WTC11 (cell line): ENCODE data around the gene SRR.

Experiments
- CDX4 ChIP-seq: fragments of 250-450 bp; sonication (Bioruptor Pico); IDR thresholded peaks from 2 replicates; pipeline ENCODE4 v1.9.0; 2021; ENCODE audit warnings: moderate library complexity, mild to moderate bottlenecking, inconsistent platforms, borderline replicate concordance
- E2F1 ChIP-seq: sonication (generic); formaldehyde crosslinking; IDR thresholded peaks from 2 replicates; pipeline ENCODE4 v1.8.0; 2022; ENCODE audit warnings: mild to moderate bottlenecking, missing genetic modification reagents
- ESRRA ChIP-seq: sonication (generic); formaldehyde crosslinking; IDR thresholded peaks from 2 replicates; pipeline ENCODE4 v1.8.1; 2022; ENCODE audit warnings: mild to moderate bottlenecking, missing genetic modification reagents, borderline replicate concordance
- FOXK1 ChIP-seq: sonication (generic); formaldehyde crosslinking; IDR thresholded peaks from 2 replicates; pipeline ENCODE4 v1.8.0; 2022; ENCODE audit warnings: mild to moderate bottlenecking, moderate library complexity, missing genetic modification reagents
- OVOL2 ChIP-seq: fragments of 250-450 bp; sonication (Bioruptor Pico); IDR thresholded peaks from 2 replicates; pipeline ENCODE4 v1.9.0; 2021; ENCODE audit warnings: mild to moderate bottlenecking, borderline replicate concordance
- RELA ChIP-seq: sonication (generic); formaldehyde crosslinking; IDR thresholded peaks from 2 replicates; pipeline ENCODE4 v1.8.1; 2022; ENCODE audit warnings: missing genetic modification reagents, mild to moderate bottlenecking, borderline replicate concordance
- ZBTB43 ChIP-seq: sonication (generic); formaldehyde crosslinking; IDR thresholded peaks from 2 replicates; pipeline ENCODE4 v1.8.1; 2023; ENCODE audit warnings: mild to moderate bottlenecking, missing genetic modification reagents
- ZNF512 ChIP-seq: sonication (generic); formaldehyde crosslinking; IDR thresholded peaks from 2 replicates; pipeline ENCODE4 v1.8.1; 2022; ENCODE audit warnings: missing genetic modification reagents, borderline replicate concordance
- TF ChIP-seq, protein P1 (sequence below): fragments of 200-600 bp; IDR thresholded peaks from 2 replicates; pipeline ENCODE4 v1.8.0; 2022; ENCODE audit warnings: antibody characterized with exemption
- TF ChIP-seq, protein P2 (sequence below): sonication (generic); formaldehyde crosslinking; IDR thresholded peaks from 2 replicates; pipeline ENCODE4 v1.8.1; 2022; ENCODE audit warnings: mild to moderate bottlenecking, missing genetic modification reagents, moderate library complexity, borderline replicate concordance
- TF ChIP-seq, protein P3 (sequence below): sonication (generic); formaldehyde crosslinking; IDR thresholded peaks from 2 replicates; pipeline ENCODE4 v1.8.0; 2022; ENCODE audit warnings: mild to moderate bottlenecking, missing genetic modification reagents
- TF ChIP-seq, protein P4 (sequence below): sonication (generic); formaldehyde crosslinking; conservative IDR thresholded peaks from 2 replicates; pipeline ENCODE4 v1.8.1; 2023; ENCODE audit warnings: mild to moderate bottlenecking, low read depth, missing genetic modification reagents, moderate library complexity
- TF ChIP-seq, protein P5 (sequence below): sonication (generic); formaldehyde crosslinking; IDR thresholded peaks from 2 replicates; pipeline ENCODE4 v1.8.1; 2022; ENCODE audit warnings: low read depth, missing genetic modification reagents, borderline replicate concordance
- TF ChIP-seq, protein P6 (sequence below): fragments of 250-450 bp; sonication (Bioruptor Pico); IDR thresholded peaks from 2 replicates; pipeline ENCODE4 v2.1.2; 2022; ENCODE audit warnings: mild to moderate bottlenecking, moderate library complexity

DNA sequence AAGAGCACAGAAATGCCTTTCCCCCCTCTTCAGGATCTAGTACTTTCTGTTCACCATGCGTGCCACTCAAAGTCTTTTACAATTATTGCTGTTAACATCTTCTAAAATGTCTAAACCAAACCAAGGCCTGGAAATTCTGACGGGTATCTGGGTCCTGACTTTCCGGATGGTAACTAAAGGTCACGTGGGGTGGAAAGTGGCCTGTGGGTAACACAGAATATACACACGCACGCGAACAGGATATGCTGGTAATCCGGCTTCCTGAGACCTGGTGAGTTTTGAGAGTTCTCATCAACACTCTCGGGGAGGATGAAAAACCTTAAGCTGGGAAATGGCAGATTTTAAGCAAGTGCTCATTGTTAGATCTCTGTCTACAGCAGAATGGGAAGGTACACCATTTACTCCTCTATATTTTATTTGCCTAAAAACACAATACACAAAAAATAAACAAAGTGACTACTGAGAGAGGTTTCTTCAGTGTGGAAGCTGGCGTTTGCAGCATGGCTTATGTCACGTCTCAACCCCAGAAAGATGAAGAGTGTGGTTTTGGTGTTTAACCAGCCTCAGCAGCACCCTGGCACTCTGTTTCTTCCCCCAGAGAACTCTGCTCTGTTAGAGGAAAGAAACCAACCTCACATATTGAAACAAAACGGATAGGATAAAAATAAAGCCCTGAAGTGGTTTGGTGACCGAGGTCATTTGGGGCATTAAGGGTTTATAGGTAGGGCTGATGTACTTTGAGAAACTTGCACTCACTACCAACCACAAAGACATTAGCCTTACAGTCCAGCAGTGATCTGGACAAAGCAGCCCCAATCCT, 37.5 kb upstream of the SRR start:
- TF ChIP-seq, protein P1, sequence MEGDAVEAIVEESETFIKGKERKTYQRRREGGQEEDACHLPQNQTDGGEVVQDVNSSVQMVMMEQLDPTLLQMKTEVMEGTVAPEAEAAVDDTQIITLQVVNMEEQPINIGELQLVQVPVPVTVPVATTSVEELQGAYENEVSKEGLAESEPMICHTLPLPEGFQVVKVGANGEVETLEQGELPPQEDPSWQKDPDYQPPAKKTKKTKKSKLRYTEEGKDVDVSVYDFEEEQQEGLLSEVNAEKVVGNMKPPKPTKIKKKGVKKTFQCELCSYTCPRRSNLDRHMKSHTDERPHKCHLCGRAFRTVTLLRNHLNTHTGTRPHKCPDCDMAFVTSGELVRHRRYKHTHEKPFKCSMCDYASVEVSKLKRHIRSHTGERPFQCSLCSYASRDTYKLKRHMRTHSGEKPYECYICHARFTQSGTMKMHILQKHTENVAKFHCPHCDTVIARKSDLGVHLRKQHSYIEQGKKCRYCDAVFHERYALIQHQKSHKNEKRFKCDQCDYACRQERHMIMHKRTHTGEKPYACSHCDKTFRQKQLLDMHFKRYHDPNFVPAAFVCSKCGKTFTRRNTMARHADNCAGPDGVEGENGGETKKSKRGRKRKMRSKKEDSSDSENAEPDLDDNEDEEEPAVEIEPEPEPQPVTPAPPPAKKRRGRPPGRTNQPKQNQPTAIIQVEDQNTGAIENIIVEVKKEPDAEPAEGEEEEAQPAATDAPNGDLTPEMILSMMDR = no peak
- TF ChIP-seq, protein P2, sequence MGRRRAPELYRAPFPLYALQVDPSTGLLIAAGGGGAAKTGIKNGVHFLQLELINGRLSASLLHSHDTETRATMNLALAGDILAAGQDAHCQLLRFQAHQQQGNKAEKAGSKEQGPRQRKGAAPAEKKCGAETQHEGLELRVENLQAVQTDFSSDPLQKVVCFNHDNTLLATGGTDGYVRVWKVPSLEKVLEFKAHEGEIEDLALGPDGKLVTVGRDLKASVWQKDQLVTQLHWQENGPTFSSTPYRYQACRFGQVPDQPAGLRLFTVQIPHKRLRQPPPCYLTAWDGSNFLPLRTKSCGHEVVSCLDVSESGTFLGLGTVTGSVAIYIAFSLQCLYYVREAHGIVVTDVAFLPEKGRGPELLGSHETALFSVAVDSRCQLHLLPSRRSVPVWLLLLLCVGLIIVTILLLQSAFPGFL (CRISPR knock-in tag) = no peak
- TF ChIP-seq ESRRA = no peak
- TF ChIP-seq, protein P3, sequence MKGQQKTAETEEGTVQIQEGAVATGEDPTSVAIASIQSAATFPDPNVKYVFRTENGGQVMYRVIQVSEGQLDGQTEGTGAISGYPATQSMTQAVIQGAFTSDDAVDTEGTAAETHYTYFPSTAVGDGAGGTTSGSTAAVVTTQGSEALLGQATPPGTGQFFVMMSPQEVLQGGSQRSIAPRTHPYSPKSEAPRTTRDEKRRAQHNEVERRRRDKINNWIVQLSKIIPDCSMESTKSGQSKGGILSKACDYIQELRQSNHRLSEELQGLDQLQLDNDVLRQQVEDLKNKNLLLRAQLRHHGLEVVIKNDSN = no peak
- no peak for TF ChIP-seq OVOL2 (CRISPR knock-in tag)
- TF ChIP-seq ZNF512 (CRISPR knock-in tag) = no peak
- TF ChIP-seq ZBTB43 (CRISPR knock-in tag) = no peak
- no peak for TF ChIP-seq RELA (CRISPR knock-in tag)
- TF ChIP-seq, protein P4, sequence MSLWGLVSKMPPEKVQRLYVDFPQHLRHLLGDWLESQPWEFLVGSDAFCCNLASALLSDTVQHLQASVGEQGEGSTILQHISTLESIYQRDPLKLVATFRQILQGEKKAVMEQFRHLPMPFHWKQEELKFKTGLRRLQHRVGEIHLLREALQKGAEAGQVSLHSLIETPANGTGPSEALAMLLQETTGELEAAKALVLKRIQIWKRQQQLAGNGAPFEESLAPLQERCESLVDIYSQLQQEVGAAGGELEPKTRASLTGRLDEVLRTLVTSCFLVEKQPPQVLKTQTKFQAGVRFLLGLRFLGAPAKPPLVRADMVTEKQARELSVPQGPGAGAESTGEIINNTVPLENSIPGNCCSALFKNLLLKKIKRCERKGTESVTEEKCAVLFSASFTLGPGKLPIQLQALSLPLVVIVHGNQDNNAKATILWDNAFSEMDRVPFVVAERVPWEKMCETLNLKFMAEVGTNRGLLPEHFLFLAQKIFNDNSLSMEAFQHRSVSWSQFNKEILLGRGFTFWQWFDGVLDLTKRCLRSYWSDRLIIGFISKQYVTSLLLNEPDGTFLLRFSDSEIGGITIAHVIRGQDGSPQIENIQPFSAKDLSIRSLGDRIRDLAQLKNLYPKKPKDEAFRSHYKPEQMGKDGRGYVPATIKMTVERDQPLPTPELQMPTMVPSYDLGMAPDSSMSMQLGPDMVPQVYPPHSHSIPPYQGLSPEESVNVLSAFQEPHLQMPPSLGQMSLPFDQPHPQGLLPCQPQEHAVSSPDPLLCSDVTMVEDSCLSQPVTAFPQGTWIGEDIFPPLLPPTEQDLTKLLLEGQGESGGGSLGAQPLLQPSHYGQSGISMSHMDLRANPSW = no peak
- TF ChIP-seq, protein P5, sequence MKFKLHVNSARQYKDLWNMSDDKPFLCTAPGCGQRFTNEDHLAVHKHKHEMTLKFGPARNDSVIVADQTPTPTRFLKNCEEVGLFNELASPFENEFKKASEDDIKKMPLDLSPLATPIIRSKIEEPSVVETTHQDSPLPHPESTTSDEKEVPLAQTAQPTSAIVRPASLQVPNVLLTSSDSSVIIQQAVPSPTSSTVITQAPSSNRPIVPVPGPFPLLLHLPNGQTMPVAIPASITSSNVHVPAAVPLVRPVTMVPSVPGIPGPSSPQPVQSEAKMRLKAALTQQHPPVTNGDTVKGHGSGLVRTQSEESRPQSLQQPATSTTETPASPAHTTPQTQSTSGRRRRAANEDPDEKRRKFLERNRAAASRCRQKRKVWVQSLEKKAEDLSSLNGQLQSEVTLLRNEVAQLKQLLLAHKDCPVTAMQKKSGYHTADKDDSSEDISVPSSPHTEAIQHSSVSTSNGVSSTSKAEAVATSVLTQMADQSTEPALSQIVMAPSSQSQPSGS = no peak
- no peak for TF ChIP-seq FOXK1
- TF ChIP-seq, protein P6, sequence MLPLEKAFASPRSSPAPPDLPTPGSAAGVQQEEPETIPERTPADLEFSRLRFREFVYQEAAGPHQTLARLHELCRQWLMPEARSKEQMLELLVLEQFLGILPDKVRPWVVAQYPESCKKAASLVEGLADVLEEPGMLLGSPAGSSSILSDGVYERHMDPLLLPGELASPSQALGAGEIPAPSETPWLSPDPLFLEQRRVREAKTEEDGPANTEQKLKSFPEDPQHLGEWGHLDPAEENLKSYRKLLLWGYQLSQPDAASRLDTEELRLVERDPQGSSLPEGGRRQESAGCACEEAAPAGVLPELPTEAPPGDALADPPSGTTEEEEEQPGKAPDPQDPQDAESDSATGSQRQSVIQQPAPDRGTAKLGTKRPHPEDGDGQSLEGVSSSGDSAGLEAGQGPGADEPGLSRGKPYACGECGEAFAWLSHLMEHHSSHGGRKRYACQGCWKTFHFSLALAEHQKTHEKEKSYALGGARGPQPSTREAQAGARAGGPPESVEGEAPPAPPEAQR (CRISPR knock-in tag) = no peak
- TF ChIP-seq E2F1 (CRISPR knock-in tag) = no peak
- TF ChIP-seq CDX4 (CRISPR knock-in tag) = no peak
